ENCODE results near the gene ETS2.

- no peak for TF ChIP-seq CTCF (conservative IDR thresholded peaks at IDR 0.05)
- TF ChIP-seq ZFX (IDR thresholded peaks at IDR 0.05), result no peak
These were observed 36.4 kb upstream of the ETS2 start for GRCh38 chr21:38769191-38769780.
